Ovary (tissue), 9 donors: ENCODE measurements around the gene HGS. TPM values are rescaled to one million over a fixed set of nuclear protein-coding genes. Genes with fewer than 3 reads are reported as not detected.

Source experiments
- DNase-seq, 5 donors: peaks; one replicate each; pipeline ENCODE4 v3.0.0-alpha.2; 2019 to 2020
- H3K27ac ChIP-seq, 2 donors: fragments of 200-600 bp; one replicate each; pipeline versions ENCODE4 v1.5.1 to v1.8.0; 2019 to 2022
- H3K27me3 ChIP-seq: fragments of 200-600 bp; one replicate; pipeline ENCODE4 v1.8.0; 2022
- H3K36me3 ChIP-seq: fragments of 200-600 bp; sonication (generic); one replicate; pipeline ENCODE4 v1.5.1; 2019
- H3K4me1 ChIP-seq: one replicate; pipeline ENCODE4 v1.8.1; 2013; ENCODE audit warnings: mild to moderate bottlenecking, moderate library complexity; ENCODE audit not compliant: insufficient read depth
- H3K4me3 ChIP-seq: fragments of 200-600 bp; sonication (generic); one replicate; pipeline ENCODE4 v1.5.1; 2017
- H3K9me3 ChIP-seq, 2 donors: fragments of 200-600 bp in 1 of 2; sonication (generic) in 1 of 2; one replicate each; pipeline versions ENCODE4 v1.5.1 to v1.8.1; 2013 to 2019; ENCODE audit warnings: mild to moderate bottlenecking in 1 of 2, moderate library complexity in 1 of 2
- EP300 ChIP-seq: sonication (generic); formaldehyde crosslinking; IDR thresholded peaks from one replicate; pipeline ENCODE4 v1.6.1; 2017; ENCODE audit warnings: antibody characterized with exemption
- POLR2A ChIP-seq: fragments of 450-650 bp; IDR thresholded peaks from one replicate; pipeline ENCODE4 v1.6.1; 2017; ENCODE audit warnings: antibody characterized with exemption, mild to moderate bottlenecking, moderate library complexity
- whole genome bisulfite sequencing, 3 donors: extraction: QIAGEN DNeasy Blood & Tissue Kit in 1 of 3; methylation state at CpG; one replicate each; pipeline versions ENCODE4 v1.1.5 to v1.1.7; 2013 to 2017; 5-methylcytosine and 5-hydroxymethylcytosine counted together
- intact Hi-C, 4 donors: fragments of 100-400 bp; cut with DNase I; formaldehyde crosslinking; loops; one replicate each; pipeline versions ENCODE4 v1.11.0 to v1.15.1; 2022 to 2023
- polyA plus RNA-seq, 2 donors: library from polyadenylated mRNA; stranded (reverse); fragments of 200-250 nt in 1 of 2; fragments of 350-450 nt in 1 of 2; fragmentation: Illumina TruSeq in 1 of 2; extraction: RNeasy Lipid Tissue Mini Kit (QIAGEN cat#74804) in 1 of 2; gene quantifications; one replicate each; pipeline ENCODE4 v1.2.3, GENCODE V29; 2013 to 2014
- total RNA-seq, 7 donors: library from RNA; depleted of rRNA in 2 of 7; stranded (reverse); fragments of >200 nt in 2 of 7; fragmentation: NEBNext Ultra II Directional in 3 of 7; extraction: Animal tissue kit (Norgen Biotek cat#: 25700) in 3 of 7; gene quantifications; one replicate each; pipeline versions ENCODE4 v1.1.0 to v1.2.4, GENCODE V29; 2016 to 2023
- TF ChIP-seq, protein P1 (sequence below), 3 donors: fragments of 450-650 bp in 2 of 3; fragments of 200-600 bp in 1 of 3; IDR thresholded peaks; one replicate each; pipeline versions ENCODE4 v1.5.1 to v1.8.0; 2016 to 2022; ENCODE audit warnings: antibody characterized with exemption in 3 of 3, mild to moderate bottlenecking in 1 of 3
- donor health status: DM: no; HTN: no; CAD: no; lungs with moderate emphysema.
- donor health status: DM: no; HTN: no; CAD: no.
- donor health status: Bipolar disorder and iron deficiency.
- donor health status: DM: yes; HTN: yes; CAD: no.
- donor health status: DM: no; HTN: no; CAD: no.
- donor health status: DM: yes; HTN: yes; CAD: no.

Gene HGS
- total and polyA plus RNA-seq, 9 donors = 39.1 to 91.5 (median 73.4) TPM

DNA sequence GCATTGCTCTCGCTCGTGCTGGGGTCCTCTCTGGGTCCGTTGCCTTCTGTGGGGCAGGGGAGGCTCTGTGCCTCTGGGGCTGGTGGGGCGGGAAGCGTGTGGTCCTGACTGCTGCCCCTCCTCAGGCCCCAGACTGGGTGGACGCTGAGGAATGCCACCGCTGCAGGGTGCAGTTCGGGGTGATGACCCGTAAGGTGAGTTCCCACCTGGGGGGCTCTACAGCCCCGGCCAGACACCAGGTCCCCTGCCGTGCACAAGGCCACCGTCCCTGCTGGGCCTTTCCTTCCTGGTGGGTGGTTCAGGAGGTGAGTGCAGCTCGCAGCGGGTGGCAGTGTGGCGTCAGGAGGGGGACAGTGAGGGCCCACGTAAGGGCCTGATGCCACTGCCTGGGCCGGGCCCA lies 6.7 kb downstream of the HGS start:
- DNase-seq = no peak
- TF ChIP-seq, protein P1, sequence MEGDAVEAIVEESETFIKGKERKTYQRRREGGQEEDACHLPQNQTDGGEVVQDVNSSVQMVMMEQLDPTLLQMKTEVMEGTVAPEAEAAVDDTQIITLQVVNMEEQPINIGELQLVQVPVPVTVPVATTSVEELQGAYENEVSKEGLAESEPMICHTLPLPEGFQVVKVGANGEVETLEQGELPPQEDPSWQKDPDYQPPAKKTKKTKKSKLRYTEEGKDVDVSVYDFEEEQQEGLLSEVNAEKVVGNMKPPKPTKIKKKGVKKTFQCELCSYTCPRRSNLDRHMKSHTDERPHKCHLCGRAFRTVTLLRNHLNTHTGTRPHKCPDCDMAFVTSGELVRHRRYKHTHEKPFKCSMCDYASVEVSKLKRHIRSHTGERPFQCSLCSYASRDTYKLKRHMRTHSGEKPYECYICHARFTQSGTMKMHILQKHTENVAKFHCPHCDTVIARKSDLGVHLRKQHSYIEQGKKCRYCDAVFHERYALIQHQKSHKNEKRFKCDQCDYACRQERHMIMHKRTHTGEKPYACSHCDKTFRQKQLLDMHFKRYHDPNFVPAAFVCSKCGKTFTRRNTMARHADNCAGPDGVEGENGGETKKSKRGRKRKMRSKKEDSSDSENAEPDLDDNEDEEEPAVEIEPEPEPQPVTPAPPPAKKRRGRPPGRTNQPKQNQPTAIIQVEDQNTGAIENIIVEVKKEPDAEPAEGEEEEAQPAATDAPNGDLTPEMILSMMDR (IDR thresholded peaks at IDR 0.05) = no peak
- TF ChIP-seq POLR2A = no peak
- no peak for TF ChIP-seq EP300
- WGBS, 3 donors = 80 to 83% (median 83%) methylated on average over 17 of the region's 17 CpGs
- no peaks in the 10 kb centered on the region for H3K36me3 ChIP-seq
- H3K27me3 ChIP-seq = no peaks in the 10 kb centered on the region
- H3K9me3 ChIP-seq = no peaks in the 10 kb centered on the region
- intact Hi-C loops = no loop called here
- no peak overlapping the region for H3K4me3 ChIP-seq
- H3K27ac ChIP-seq = no peak overlapping the region
- no peaks in the 10 kb centered on the region for H3K4me1 ChIP-seq

GRCh38 chr17:81691196-81691595 lies 7.4 kb downstream of the HGS start:
- H3K27me3 ChIP-seq = no peaks in the 10 kb centered on the region
- TF ChIP-seq POLR2A = no peak
- TF ChIP-seq, protein P1 (IDR thresholded peaks at IDR 0.05) = no peak
- no peak for TF ChIP-seq EP300
- no peaks in the 10 kb centered on the region for H3K4me1 ChIP-seq
- intact Hi-C loops = no loop called here
- WGBS, 3 donors = 86 to 89% (median 89%) methylated on average over 18 of the region's 18 CpGs
- H3K27ac ChIP-seq = no peak overlapping the region
- DNase-seq = no peak
- H3K36me3 ChIP-seq = no peaks in the 10 kb centered on the region
- no peaks in the 10 kb centered on the region for H3K9me3 ChIP-seq
- H3K4me3 ChIP-seq = no peak overlapping the region

- H3K36me3 ChIP-seq = no peaks in the 10 kb centered on the region
These were observed 7.8 kb downstream of the HGS start for GRCh38 chr17:81691608-81692007.

DNA sequence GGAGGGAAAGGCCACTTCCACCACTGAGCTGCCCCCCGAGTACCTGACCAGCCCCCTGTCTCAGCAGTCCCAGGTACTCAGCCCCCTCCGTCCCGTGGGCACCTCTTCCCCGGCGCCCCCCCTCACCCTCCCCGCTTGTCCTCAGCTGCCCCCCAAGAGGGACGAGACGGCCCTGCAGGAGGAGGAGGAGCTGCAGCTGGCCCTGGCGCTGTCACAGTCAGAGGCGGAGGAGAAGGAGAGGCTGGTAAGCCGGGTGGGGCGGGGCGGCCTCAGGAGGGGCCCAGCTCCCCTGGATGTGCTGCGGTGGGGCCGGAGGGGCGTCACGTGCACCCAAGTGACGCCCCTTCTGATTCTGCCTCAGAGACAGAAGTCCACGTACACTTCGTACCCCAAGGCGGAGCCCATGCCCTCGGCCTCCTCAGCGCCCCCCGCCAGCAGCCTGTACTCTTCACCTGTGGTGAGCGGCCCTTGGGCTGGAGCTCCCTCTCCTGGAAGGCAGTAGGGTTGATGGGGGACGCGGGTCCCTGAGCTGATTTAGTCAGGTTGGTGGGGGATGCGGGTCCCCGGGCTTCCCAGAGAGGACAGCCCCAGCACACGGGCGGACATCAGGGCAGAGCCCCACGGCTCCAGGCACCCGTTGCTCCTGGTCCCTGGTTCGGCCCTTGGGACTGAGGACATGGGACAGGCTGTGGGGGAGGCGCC lies 9.8 kb downstream of the HGS start:
- no peaks in the 10 kb centered on the region for H3K4me1 ChIP-seq
- H3K9me3 ChIP-seq = no peaks in the 10 kb centered on the region
- DNase-seq = no peak
- H3K27ac ChIP-seq = no peak overlapping the region
- no peaks in the 10 kb centered on the region for H3K27me3 ChIP-seq
- 82 to 85% (median 84%) methylated on average over 27 to 35 of the region's 35 CpGs for WGBS, 3 donors
- H3K36me3 ChIP-seq = no peaks in the 10 kb centered on the region
- intact Hi-C loops = no loop called here
- H3K4me3 ChIP-seq = no peak overlapping the region
- no peak for TF ChIP-seq POLR2A
- no peak for TF ChIP-seq EP300
- TF ChIP-seq, protein P1 (IDR thresholded peaks at IDR 0.05) = no peak

More at GRCh38 chr17:81691608-81692007, 7.8 kb downstream of the HGS start:
- Histone ChIP-seq H3K27ac (no peak overlapping the region), H3K9me3 (no peaks in the 10 kb centered on the region), H3K4me1 (no peaks in the 10 kb centered on the region), H3K4me3 (no peak overlapping the region), H3K27me3 (no peaks in the 10 kb centered on the region)
- TF ChIP-seq, protein P1 (IDR thresholded peaks at IDR 0.05) = no peak
- TF ChIP-seq EP300 (no peak), POLR2A (no peak)
- intact Hi-C loops = no loop called here
- no peak for DNase-seq
- 91 to 96% (median 92%) methylated on average over 17 to 20 of the region's 20 CpGs for WGBS, 3 donors
